Caco-2 (cell line): ENCODE results near the gene ZBTB7B. TPM values are rescaled to one million over a fixed set of nuclear protein-coding genes. Genes with fewer than 3 reads are reported as not detected.

Experiments used
- BruUV-seq: library from RNA; stranded (reverse); fragments of 400-500 nt; replicated peaks from 2 replicates; lab custom pipeline; 2021; lab: Mats Ljungman, UMichigan
- CTCF ChIA-PET: fragments of 300-600 bp; sonication (Branson Sonifier 250); formaldehyde crosslinking; loops from one replicate; lab custom pipeline; 2022; ENCODE audit warnings: antibody characterized with exemption; lab: Charles Lee
- POLR2A ChIA-PET: fragments of 300-600 bp; sonication (Branson Sonifier 250); formaldehyde crosslinking; loops from one replicate; lab custom pipeline; 2022; ENCODE audit warnings: antibody characterized with exemption; lab: Charles Lee
- DNase-seq, 2 experiments: peaks; one replicate each; pipeline versions ENCODE4 v3.0.0 to v3.0.0-alpha.2; 2020 to 2022
- H3K27me3 ChIP-seq: replicated peaks from 2 replicates; pipeline ENCODE4 v1.6.0; 2011; ENCODE audit warnings: low read length; ENCODE audit not compliant: control insufficient read depth, insufficient read depth
- H3K36me3 ChIP-seq: 2 replicates; pipeline ENCODE4 v1.5.1; 2011; ENCODE audit warnings: low read length; ENCODE audit not compliant: control insufficient read depth, insufficient read depth
- H3K4me1 ChIP-seq: fragments of 250-450 bp; sonication (Bioruptor Pico); 2 replicates; pipeline ENCODE4 v1.5.1; 2020; ENCODE audit warnings: mild to moderate bottlenecking
- H3K4me3 ChIP-seq: 2 replicates; pipeline ENCODE4 v1.5.1; 2011; ENCODE audit warnings: low read depth, mild to moderate bottlenecking, control low read depth, low read length
- H3K9me3 ChIP-seq: fragments of 250-450 bp; sonication (Bioruptor Pico); 2 replicates; pipeline ENCODE4 v1.5.1; 2020; ENCODE audit warnings: mild to moderate bottlenecking, moderate library complexity
- H3K27ac Mint-ChIP-seq: one replicate; pipeline ENCODE4 v1.8.0; 2022; ENCODE audit warnings: mixed read lengths; ENCODE audit not compliant: unreplicated experiment
- H3K27me3 Mint-ChIP-seq: one replicate; pipeline ENCODE4 v1.8.0; 2022; ENCODE audit warnings: mixed read lengths; ENCODE audit not compliant: insufficient read depth, unreplicated experiment
- H3K36me3 Mint-ChIP-seq: one replicate; pipeline ENCODE4 v1.8.0; 2022; ENCODE audit warnings: mild to moderate bottlenecking, mixed read lengths; ENCODE audit not compliant: insufficient read depth, unreplicated experiment
- H3K4me1 Mint-ChIP-seq: one replicate; pipeline ENCODE4 v1.8.0; 2022; ENCODE audit warnings: low read depth, mixed read lengths; ENCODE audit not compliant: unreplicated experiment
- H3K4me3 Mint-ChIP-seq: one replicate; pipeline ENCODE4 v1.8.0; 2022; ENCODE audit warnings: mild to moderate bottlenecking, moderate library complexity, mixed read lengths; ENCODE audit not compliant: unreplicated experiment
- H3K9me3 Mint-ChIP-seq: one replicate; pipeline ENCODE4 v1.8.0; 2022; ENCODE audit warnings: mixed read lengths; ENCODE audit not compliant: unreplicated experiment
- CTCF ChIP-seq, 2 experiments: fragments of 200-600 bp in 1 of 2; IDR thresholded peaks; 1 replicate in 1 of 2; 2 replicates in 1 of 2; pipeline versions ENCODE4 v1.5.1 to v1.8.0; 2011 to 2022; ENCODE audit warnings: antibody characterized with exemption in 1 of 2, control low read depth in 1 of 2, inconsistent platforms in 1 of 2, low read depth in 1 of 2, low read length in 1 of 2, mild to moderate bottlenecking in 1 of 2, moderate library complexity in 1 of 2; ENCODE audit not compliant: insufficient read depth in 1 of 2, severe bottlenecking in 1 of 2, unreplicated experiment in 1 of 2
- intact Hi-C: fragments of 100-400 bp; cut with micrococcal nuclease; formaldehyde crosslinking; loops from one replicate; pipeline ENCODE4 v1.10.0; 2022; ENCODE audit not compliant: unreplicated experiment
- total RNA-seq: library from RNA; stranded (reverse); gene quantifications from 2 replicates; pipeline ENCODE4 v1.2.3, GENCODE V29; 2022

The ZBTB7B gene
- total RNA-seq, 1 experiment from 2014 or later = 46.8 TPM

- H3K9me3 ChIP-seq = no peaks in the 10 kb centered on the region
- Mint-ChIP-seq H3K9me3 (no peaks in the 10 kb centered on the region), H3K4me3 (peak overlapping the region; percentile 86), H3K36me3 (peaks cover 19% of the 10 kb centered on the region), H3K27ac (no peak overlapping the region), H3K4me1 (peaks cover 22% of the 10 kb centered on the region), H3K27me3 (no peaks in the 10 kb centered on the region)
- no TSS peak for BruUV-seq
- intact Hi-C loops = loop anchor here (5.0 kb wide), 2 partner anchors 90 to 105 kb away; partner anchors contain the start of genes CKS1B, PBXIP1 and SHC1
- peak overlapping the region; percentile 64 for H3K4me3 ChIP-seq
- peak in 1 of 2 experiments; percentile 2 for TF ChIP-seq CTCF (IDR thresholded peaks at IDR 0.05; ENCODE audit: insufficient read depth in 1 of 2, low read depth in 1 of 2, low read length in 1 of 2, severe bottlenecking in 1 of 2, unreplicated experiment in 1 of 2)
- H3K27me3 ChIP-seq = no peaks in the 10 kb centered on the region
- CTCF ChIA-PET = interaction anchor here (0.6 to 3.7 kb wide), 18 partner anchors 10 to 1392 kb away, joined by 3 to 39 read pairs (median 7); partner anchors contain the start of genes ADAM15, CKS1B, EFNA3 and KRTCAP2
- no peak for DNase-seq
- H3K36me3 ChIP-seq = peaks cover 2% of the 10 kb centered on the region; the same call in 1 of the 2 replicates
- POLR2A ChIA-PET = no interaction called here
- H3K4me1 ChIP-seq = 0 out of 2 replicates have a peak, but pooled peaks cover 19% of the 10 kb centered on the region
Observed at GRCh38 chr1:155062151-155062686, 59.6 kb downstream of the ZBTB7B start.

GRCh38 chr1:155062702-155063411 lies 60.3 kb downstream of the ZBTB7B start:
- peak overlapping the region; percentile 22 for H3K27ac Mint-ChIP-seq

More at GRCh38 chr1:155062702-155063411, 60.3 kb downstream of the ZBTB7B start:
- intact Hi-C loops = loop anchor here (1.0 to 5.0 kb wide), 4 partner anchors 21 to 106 kb away; partner anchors contain the start of genes CKS1B, PBXIP1, SHC1 and ZBTB7B
- H3K4me3 ChIP-seq = peak overlapping the region; percentile 64
- no peaks in the 10 kb centered on the region for H3K27me3 Mint-ChIP-seq
- H3K4me1 Mint-ChIP-seq = peaks cover 22% of the 10 kb centered on the region
- H3K4me1 ChIP-seq = 0 out of 2 replicates have a peak, but pooled peaks cover 19% of the 10 kb centered on the region
- no peaks in the 10 kb centered on the region for H3K9me3 Mint-ChIP-seq
- peaks cover 19% of the 10 kb centered on the region for H3K36me3 Mint-ChIP-seq
- ChIA-PET POLR2A (interaction anchor here (0.5 to 1.6 kb wide), 3 partner anchors 12 to 794 kb away, joined by 3 to 6 read pairs (median 5); partner anchors contain the start of genes ADAM15, EFNA3 and GON4L), CTCF (interaction anchor here (0.6 to 3.7 kb wide), 5 partner anchors 12 to 183 kb away, joined by 3 to 39 read pairs (median 5); partner anchors contain the start of genes ADAM15 and KRTCAP2)
- BruUV-seq = no TSS peak
- DNase-seq = peak; percentile 68 to 83
- no peaks in the 10 kb centered on the region for H3K27me3 ChIP-seq
- H3K4me3 Mint-ChIP-seq = peak overlapping the region; percentile 86
- peaks cover 2% of the 10 kb centered on the region; the same call in 1 of the 2 replicates for H3K36me3 ChIP-seq
- H3K9me3 ChIP-seq = no peaks in the 10 kb centered on the region
- peak; percentile 87 to 92 for TF ChIP-seq CTCF (IDR thresholded peaks at IDR 0.05; ENCODE audit: insufficient read depth in 1 of 2, low read depth in 1 of 2, low read length in 1 of 2, severe bottlenecking in 1 of 2, unreplicated experiment in 1 of 2)
